NCI-H2227 (cell line): ENCODE data around the gene HS3ST4.

ENCODE experiments used
- DNase-seq: peaks from one replicate; lab custom pipeline; 2025; ENCODE audit not compliant: unreplicated experiment; lab: John Stamatoyannopoulos, UW

The HS3ST4 gene

GRCh38 chr16:25886598-25886997, 194.8 kb downstream of the HS3ST4 start:
- DNase-seq, result no peak

GRCh38 chr16:25888868-25889267, 197.1 kb downstream of the HS3ST4 start:
- no peak for DNase-seq

- DNase-seq, result no peak
These were observed 201.6 kb downstream of the HS3ST4 start for GRCh38 chr16:25893332-25893731.

- no peak for DNase-seq
These were observed 202.3 kb downstream of the HS3ST4 start for GRCh38 chr16:25894093-25894492.

- DNase-seq, result no peak
These were observed 203.6 kb downstream of the HS3ST4 start for GRCh38 chr16:25895380-25895779.

GRCh38 chr16:25896411-25896810, 204.7 kb downstream of the HS3ST4 start:
- DNase-seq, result no peak

GRCh38 chr16:25897702-25898101, 205.9 kb downstream of the HS3ST4 start:
- DNase-seq, result no peak

- DNase-seq, result no peak
These were observed 214.1 kb downstream of the HS3ST4 start for GRCh38 chr16:25905810-25906209.

- no peak for DNase-seq
These were observed 219.2 kb downstream of the HS3ST4 start for GRCh38 chr16:25910971-25911370.

GRCh38 chr16:25912321-25912720, 220.6 kb downstream of the HS3ST4 start:
- DNase-seq, result no peak

GRCh38 chr16:25914357-25914962, 222.7 kb downstream of the HS3ST4 start:
- DNase-seq, result no peak

- DNase-seq, result no peak
These were observed 224.3 kb downstream of the HS3ST4 start for GRCh38 chr16:25916037-25916436.

- no peak for DNase-seq
These were observed 230.7 kb downstream of the HS3ST4 start for GRCh38 chr16:25922438-25922837.

- no peak for DNase-seq
These were observed 233.7 kb downstream of the HS3ST4 start for GRCh38 chr16:25925421-25925820.

- no peak for DNase-seq
These were observed 239.8 kb downstream of the HS3ST4 start for GRCh38 chr16:25931473-25932035.

- DNase-seq, result no peak
These were observed 250.2 kb downstream of the HS3ST4 start for GRCh38 chr16:25941800-25942499.

GRCh38 chr16:25950586-25951281, 259.0 kb downstream of the HS3ST4 start:
- no peak for DNase-seq

- no peak for DNase-seq
These were observed 260.2 kb downstream of the HS3ST4 start for GRCh38 chr16:25951999-25952398.

- DNase-seq, result no peak
These were observed 261.2 kb downstream of the HS3ST4 start for GRCh38 chr16:25952983-25953382.

- no peak for DNase-seq
These were observed 265.9 kb downstream of the HS3ST4 start for GRCh38 chr16:25957707-25958106.

- DNase-seq, result no peak
These were observed 267.5 kb downstream of the HS3ST4 start for GRCh38 chr16:25959221-25959620.
